GM18868 (cell line): ENCODE data around the gene ADARB1.

ENCODE experiments used
- ATAC-seq: cut with Tn5 transposase; IDR thresholded peaks from one replicate; pipeline ENCODE4 v1.9.1; 2021; ENCODE audit warnings: mild to moderate bottlenecking, moderate library complexity; ENCODE audit not compliant: unreplicated experiment

Gene ADARB1

DNA sequence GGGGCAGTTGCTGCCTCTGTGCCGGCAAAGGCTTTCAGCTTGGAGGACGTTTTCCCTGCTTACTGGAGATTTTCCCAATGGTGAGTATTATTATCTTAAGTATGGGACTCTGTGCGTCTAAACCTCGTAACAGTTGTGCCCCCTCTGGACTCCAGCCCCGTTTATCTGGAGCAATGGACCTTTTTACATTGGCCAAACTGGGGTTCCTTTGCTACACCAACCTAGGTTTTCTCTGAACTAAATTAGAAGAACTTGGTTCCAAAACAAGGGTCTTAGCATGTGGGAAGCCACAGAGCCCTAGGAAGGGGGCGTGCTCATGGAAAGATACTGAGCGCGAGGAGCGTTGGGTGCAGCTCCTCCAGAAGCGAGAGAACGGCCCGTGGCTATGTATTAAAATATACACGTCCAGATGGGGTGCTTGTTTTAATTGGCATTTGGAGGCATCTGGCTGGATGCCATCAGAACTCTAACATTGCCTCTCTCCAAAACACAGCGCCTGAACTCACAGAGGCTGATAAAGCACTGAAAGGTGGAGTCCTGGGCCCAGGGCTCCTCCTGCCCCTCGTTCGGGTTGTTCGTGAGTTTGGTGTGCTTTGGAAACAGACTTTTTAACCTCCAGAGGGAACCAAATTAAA lies 184.9 kb downstream of the ADARB1 start:
- no peak for ATAC-seq

- no peak for ATAC-seq
These were observed 185.9 kb downstream of the ADARB1 start for GRCh38 chr21:45260191-45260825.

- ATAC-seq = no peak
These were observed 186.7 kb downstream of the ADARB1 start for GRCh38 chr21:45261093-45261492.

DNA sequence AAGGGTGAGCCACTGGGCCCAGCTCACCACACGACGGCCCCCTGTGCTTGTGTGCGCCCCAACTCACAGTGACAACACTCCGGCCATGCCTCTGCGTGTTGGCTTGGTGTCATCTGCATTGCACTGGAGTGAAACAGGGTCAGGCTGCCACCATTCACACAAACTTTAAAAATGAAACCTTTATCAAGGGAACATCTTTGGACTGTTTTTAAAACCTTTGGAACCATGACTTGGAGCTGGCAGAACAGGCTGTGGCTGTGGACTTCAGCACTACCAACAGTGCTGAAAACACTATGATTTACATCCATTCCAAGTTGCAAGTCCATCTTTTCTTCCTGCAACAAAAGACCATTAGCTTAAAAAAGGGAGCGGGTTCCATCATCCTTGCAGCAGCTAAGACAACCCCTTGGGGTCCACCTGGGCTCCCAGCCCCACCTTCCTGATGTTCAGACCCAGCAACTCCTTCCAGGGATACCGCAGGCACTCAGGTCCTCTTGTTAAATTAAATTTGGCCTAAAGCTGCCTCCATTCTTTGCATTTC lies 187.7 kb downstream of the ADARB1 start:
- no peak for ATAC-seq

DNA sequence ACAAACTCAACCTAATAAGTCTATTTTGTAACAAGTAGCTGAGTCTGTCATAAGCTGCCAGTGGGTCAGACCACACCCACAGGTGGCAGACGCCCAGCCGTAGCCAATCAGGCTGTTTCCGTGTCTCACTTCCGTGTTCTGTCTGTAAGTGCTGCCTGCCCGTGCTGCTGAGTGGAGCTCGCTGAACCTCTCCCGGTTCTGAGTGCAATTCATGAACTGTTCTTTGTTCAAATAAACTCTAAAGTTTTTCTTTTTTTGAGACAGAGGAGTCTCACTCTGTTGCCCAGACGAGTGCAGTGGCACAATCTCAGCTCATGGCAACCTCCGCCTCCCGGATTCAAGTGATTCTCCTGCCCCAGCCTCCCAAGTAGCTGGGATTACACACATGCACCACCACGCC lies 188.2 kb downstream of the ADARB1 start:
- no peak for ATAC-seq

DNA sequence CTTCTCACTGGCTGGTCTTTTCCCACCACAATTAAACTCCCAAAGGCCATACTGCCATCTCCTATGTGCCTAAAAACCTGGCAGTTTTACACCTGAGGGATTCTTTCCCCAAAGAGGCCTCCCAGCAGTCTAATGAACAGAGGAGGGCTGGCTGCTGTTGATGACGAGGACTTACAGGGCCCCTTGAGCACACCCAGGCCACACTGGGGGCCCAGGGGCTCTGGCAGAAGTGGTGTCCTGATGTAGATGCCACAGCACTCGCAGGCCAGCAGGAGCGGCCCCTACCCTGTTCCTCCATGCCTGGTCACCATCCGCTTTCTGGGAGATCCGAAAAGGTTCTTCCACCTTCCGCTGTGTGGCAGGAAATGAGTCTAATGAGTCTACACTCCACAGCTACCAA lies 189.2 kb downstream of the ADARB1 start:
- no peak for ATAC-seq

DNA sequence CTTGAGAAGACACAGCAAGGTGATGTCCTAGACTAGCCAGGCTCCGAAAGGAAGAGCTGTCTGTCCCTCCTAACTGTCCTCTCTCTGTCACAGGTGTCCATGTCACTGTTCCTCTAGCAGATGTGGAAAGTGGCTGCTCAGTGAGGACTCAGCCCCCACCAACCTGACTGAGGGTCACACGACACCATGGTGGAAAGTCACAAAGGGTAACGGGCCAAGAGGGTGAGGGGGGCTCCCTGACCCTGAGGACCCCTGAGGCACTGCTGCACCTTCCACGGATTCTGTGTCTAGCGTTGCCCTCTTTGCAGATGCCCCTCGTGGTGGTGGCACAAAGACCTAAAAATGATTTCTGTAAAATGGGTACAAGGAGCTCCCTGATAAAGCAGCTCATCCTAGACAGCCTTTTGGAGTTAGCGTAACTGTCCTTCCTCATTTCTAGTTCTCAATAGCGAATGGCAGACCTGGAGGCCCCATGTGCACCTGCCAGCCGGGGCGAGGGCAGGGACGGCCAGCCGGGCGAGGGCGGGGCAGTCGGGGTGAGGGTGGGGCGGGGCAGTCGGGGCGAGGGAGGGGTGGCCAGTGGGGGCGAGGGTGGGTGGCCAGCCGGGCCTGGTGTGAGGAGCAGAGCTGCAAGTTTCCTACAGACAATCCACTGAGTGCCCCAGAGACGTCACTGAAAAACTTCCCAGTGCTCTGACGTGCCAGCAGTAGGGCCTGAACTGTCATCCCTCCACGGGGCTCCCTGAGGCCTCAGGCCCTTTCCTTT lies 189.9 kb downstream of the ADARB1 start:
- ATAC-seq = no peak

DNA sequence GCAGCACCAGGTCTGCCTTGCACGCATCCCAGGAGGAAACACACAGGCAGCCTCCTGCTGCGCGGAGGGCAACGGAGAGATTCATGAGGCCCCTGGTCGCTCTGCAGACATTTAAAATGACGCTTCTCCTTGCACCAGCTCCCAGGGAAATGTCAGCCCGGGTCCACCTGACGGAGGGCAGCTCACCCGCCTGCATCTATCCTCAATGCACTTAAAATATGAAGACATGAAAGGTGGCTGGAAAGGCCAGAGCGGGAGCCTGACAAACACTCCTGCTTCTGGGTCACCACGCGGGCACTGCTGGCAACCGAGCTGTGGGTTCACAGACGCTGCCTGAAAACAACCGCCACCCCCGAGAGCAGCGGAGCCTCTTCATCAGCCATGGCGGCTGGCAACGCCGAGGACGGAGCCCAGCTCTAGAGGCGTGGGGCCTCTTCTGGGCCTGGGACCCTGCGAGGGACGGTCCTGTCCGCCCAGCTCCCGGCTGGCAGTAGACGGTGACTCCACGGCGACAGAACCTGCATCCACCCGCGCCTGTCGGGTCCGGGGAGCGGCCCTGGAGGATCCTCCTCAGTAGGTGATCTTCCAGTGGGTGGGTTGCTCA lies 190.6 kb downstream of the ADARB1 start:
- ATAC-seq = no peak

DNA sequence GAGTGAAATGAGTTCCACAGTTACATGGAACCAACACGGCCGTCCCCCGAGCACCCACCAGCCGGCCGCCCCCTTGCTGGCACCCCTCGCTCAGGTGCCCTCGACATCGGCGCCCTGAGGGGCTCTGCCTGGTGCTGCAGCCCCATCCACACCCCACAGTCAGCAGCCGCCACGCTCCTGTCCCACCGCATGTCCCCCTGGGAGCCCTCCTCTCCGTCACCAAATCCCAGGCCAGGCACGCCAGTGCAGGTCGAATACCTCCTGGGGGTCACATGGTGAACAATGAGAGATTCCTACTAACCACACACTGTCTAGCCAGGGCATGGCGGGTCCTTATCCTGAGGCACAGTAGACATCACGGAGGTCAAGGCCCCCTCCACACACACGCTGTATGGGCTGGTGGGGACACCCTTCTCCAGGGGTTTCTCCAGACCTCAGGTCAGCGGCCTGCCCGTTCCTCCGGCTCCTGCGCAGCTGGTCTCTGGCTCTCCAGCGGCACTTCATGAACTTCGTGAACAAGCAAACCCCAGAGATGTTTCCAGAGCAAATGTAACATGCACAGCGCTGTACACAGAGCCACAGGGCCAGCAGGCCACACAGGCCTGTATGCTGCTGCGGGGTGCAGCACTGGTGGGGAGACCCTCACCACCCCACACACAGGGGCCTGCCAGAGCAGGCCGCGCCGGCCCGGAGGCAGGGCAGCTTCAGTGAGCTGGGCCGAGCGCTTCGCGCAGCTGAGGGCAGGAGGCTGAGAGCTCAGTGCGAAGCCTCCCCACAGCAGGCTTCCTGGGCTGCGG lies 191.5 kb downstream of the ADARB1 start:
- ATAC-seq = no peak

DNA sequence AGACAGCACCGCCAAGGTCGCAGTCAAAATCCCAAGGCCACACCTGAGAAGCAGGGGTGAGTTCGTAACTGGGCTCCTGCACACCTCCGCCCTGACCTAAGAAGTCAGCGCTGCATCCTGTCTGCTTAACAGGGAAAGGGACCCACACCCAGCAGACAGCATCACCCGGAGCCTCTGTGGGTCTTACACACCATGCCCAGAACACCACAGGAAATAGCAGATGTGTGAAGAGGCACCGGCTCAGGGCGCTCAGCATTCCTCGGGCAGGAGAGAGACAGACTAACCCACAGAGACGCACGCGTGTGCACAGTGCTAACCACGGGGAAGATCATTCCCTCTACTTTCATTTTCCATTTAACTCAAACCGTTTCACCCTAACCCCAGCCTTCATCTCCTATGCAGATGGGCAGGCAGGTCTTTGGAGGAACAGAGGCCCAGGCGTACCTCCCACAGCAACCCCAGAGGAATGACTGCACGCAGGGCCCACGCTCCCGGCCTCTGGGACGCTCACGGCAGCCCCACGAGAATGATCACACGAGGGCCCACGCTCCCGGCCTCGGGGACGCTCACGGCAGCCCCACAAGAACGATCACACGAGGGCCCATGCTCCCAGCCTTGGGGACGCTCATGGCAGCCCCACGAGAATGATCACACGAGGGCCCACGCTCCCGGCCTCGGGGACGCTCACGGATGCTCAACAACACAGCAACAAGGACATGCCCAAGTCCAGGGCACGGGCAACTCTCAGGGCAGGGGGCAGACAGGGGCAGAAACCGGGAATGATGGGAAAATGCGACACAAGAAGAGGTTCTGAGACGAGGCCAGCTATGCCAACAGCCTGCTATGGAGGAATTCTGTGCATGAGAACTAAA lies 192.4 kb downstream of the ADARB1 start:
- no peak for ATAC-seq

DNA sequence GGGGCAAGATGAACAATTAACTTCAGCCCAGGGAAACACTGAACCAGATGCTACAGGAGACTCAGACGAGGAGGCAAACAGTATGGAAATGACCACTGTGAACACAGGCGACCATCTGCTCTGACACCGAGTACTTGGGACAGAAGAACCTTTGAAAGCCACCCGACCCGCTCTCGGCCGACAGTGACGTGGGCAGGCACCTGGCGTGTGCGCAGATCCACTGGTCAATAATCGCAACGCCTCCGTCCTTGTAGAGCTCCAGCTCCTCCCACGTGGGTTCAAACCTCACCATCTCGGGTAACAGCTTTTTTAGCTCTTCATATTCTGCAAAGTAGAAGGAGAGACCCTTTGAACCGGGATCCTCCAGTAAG lies 193.0 kb downstream of the ADARB1 start:
- no peak for ATAC-seq

- ATAC-seq = no peak
These were observed 195.5 kb downstream of the ADARB1 start for GRCh38 chr21:45269861-45270260.

DNA sequence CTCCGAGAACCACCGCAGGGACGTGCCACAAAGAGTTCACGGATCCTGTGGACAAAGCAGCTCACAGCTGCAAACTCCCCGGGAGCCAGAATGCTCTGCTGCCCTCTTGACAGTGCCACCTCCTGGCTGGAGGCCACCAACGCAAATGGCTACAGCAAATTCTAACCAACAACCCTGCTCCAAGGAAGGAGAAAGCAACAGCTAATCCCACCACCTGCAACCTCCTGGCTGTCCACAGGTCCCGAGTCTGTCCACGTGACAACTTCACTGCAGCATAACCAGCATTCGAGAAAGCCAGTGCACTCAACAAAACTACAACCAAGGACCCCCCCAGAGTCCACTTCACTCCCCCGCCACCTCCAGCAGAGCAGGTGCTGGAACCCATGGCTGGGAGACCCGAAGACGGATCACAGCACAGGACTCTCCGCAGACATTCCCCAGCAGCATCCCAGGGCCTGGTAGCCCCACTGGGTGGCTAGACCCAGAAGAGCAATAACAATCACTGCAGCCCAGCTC lies 196.0 kb downstream of the ADARB1 start:
- no peak for ATAC-seq
